Dedifferentiated amniotic fluid mesenchymal stem cell (primary cell): ENCODE data around the gene CERS4.
"Not testable (repeated sequence)": the region's sequence is repeated elsewhere in the genome, so short reads cannot be mapped to it uniquely, and the experiment has no call there.

Experiments
- DNase-seq: peaks from one replicate; pipeline ENCODE4 v3.0.0-alpha.2; 2016; ENCODE audit errors: extremely low spot score

CERS4 gene

GRCh38 chr19:8208922-8209461 is at the start of gene CERS4:
Gene CERS4, plus strand, starts transcription at chr19:8209370. Its CDS starts 41,707 bp downstream, at chr19:8251077.
- DNase-seq = no peak

- DNase-seq = no peak
These were observed 48.0 kb upstream of the CERS4 start for GRCh38 chr19:8161135-8161646.

DNA sequence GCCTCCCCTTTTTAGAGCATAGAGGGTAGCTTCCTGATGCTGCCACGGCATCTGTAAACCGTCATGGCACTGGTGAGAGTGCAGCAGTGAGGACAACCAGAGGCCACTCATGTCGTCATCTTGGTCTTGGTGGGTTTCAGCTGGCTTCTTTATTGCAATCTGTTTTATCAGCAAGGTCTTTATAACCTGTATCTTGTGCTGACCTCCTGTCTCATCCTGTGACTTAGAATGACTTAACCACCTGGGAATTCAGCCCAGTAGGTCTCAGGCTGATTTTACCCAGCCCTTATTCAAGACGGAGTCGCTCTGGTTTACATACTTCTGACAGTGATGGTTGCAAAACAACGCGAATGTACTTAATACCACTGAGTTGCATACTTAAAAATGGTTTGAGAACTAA is 45.4 kb upstream of the CERS4 start:
- no peak for DNase-seq

DNA sequence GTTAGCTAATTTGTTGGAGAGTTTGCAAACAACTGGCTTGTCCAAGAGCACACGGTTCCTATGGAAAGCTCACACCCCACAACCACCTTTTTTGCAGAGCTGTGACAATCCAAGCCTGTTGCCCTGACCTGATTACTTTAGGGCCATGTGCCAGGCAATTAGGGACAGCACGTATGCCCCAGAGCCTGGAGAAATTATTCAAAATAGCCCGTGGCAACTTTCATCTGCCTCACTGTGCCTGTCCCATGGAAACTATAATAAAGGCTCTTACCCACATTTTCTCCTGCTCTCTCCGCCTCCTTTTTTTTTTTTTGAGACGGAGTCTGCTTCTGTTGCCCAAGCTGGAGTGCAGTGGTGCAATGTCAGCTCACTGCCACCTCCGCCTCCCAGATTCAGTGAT is 41.2 kb upstream of the CERS4 start:
- no peak for DNase-seq

- DNase-seq = no peak
These were observed 40.6 kb upstream of the CERS4 start for GRCh38 chr19:8168537-8168936.

DNA sequence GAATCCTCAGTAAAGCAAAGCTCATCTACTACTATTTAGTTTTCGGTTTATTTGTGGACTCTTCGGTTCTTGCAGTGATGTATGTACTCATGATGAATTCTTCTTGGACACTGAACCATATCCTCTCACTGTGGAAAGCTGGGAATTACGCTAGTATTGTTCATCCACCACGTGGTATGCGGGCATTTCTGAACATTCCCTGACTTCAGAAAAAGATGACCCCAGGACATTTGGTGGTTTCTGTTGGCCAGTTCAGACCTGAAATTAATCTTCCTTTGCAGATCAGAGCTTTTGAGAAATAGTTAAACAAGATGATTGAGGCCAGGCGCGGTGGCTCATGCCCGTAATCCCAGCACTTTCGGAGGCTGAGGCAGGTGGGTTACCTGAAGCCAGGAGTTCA is 34.5 kb upstream of the CERS4 start:
- DNase-seq = no peak

- DNase-seq = no peak
These were observed 29.2 kb upstream of the CERS4 start for GRCh38 chr19:8180018-8180417.

DNA sequence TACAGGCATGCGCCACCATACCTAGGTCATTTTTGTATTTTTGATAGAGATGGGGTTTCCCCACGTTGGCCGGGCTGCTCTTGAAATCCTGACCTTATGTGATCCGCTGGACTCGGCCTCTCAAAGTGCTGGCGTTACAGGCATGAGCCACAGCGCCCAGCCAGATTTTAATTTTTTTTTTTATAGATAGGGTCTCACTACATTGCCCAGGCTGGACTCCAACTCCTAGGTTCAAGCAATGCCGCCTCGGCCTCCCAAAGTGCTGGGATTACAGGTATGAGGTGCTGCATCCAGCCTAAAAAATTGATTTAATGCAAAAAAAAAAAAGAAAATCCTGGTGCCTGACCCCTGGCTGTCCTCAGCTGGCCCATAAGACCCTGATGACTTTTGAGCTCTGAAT is 24.9 kb upstream of the CERS4 start:
- no peak for DNase-seq

DNA sequence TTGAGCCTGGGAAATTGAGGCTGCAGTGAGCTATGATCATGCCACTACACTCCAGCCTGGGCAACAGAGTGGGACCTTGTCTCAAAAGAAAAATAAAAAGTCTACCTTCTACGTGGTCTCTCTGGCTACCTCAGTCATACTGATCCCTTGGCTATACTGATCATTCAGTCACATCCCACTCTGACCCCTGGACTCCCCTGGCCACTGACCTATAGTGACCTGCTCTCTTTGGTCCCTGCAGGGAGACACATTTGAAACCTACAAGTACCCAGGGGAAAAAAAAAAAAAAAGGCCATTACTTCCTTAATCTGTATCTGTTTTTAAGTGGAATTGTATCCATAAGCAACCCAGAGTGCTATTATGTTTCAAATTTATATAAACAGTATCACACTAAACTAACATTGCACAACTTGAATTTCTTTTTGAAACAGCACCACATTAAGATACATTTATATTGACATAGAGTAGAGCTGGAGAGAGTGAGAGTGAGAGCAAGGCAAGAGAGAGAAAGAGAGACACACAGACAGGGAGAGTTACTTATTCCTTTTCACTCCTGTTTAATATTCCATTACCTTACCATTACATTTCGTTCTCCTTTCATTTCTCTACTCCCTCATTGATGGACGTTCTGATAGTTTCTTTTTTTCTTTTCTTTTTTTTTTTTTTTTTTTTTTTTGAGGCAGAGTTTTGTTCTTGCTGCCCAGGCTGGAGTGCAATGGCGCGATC is 23.7 kb upstream of the CERS4 start:
- DNase-seq = no peak

- DNase-seq = no peak
These were observed 16.8 kb upstream of the CERS4 start for GRCh38 chr19:8192221-8192820.

GRCh38 chr19:8194528-8195267 is 14.5 kb upstream of the CERS4 start:
- DNase-seq = no peak

DNA sequence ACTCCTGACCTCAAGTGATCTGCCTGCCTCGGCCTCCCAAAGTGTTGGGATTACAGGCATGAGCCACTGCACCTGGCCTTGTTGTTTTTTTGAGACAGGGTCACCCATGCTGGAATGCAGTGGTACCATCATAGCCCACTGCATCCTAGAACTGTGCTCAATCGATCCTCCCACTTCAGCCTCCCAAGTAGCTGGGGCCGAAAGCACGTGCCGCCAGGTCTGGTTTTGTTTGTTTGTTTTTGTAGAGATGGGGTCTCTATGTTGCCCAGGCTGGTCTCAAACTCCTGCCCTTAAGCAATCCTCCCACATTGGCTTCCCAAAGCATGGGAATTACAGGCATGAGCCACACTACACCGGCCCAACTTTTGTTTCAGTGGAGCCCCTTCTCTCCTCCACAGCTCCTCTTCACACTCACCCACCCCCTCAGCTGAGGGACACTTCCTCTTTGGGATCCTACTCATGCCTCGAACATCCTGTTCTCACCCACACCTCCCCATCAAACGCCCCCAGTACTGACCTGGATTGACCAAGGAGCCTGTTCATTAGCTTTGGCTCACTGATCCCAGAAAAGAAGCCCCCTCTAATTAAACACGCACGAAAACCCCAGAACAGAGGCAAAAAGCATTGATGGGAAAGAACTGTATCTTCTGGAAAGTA is 12.8 kb upstream of the CERS4 start:
- no peak for DNase-seq

GRCh38 chr19:8203288-8204120 is 5.7 kb upstream of the CERS4 start:
- DNase-seq = not testable (repeated sequence)

- DNase-seq = no peak
These were observed 4.2 kb upstream of the CERS4 start for GRCh38 chr19:8204961-8205360.

- no peak for DNase-seq
These were observed 2.8 kb upstream of the CERS4 start for GRCh38 chr19:8206147-8207087.

- DNase-seq = not testable (repeated sequence)
These were observed 1.8 kb upstream of the CERS4 start for GRCh38 chr19:8207326-8207725.

- DNase-seq = no peak
These were observed 850 bp upstream of the CERS4 start for GRCh38 chr19:8208119-8208921.

- no peak for DNase-seq
These were observed 550 bp downstream of the CERS4 start for GRCh38 chr19:8209462-8210378.
